ENCODE results near the gene DOCK6.

Gene DOCK6

GRCh38 chr19:11226716-11227166, 35.6 kb downstream of the DOCK6 start:
- ATAC-seq, result no peak
- TF ChIP-seq ZNF565 (CRISPR knock-in tag; conservative IDR thresholded peaks at IDR 0.05; ENCODE audit: low read depth), result no peak
- no peak for TF ChIP-seq ARNTL (CRISPR knock-in tag; IDR thresholded peaks at IDR 0.05; ENCODE audit: borderline replicate concordance, low read depth)
- no peak for TF ChIP-seq TCF4 (CRISPR knock-in tag; IDR thresholded peaks at IDR 0.05; ENCODE audit: borderline replicate concordance)
- no peak for TF ChIP-seq POU6F1 (CRISPR knock-in tag; IDR thresholded peaks at IDR 0.05; ENCODE audit: borderline replicate concordance, low read depth)
- TF ChIP-seq SNAI2 (CRISPR knock-in tag; IDR thresholded peaks at IDR 0.05), result no peak
- no peak for TF ChIP-seq ESRRG (CRISPR knock-in tag; IDR thresholded peaks at IDR 0.05)
- TF ChIP-seq TOX (CRISPR knock-in tag; IDR thresholded peaks at IDR 0.05; ENCODE audit: borderline replicate concordance), result no peak
- TF ChIP-seq RARB (CRISPR knock-in tag; IDR thresholded peaks at IDR 0.05), result no peak
- TF ChIP-seq CSDC2 (CRISPR knock-in tag; IDR thresholded peaks at IDR 0.05), result no peak
- no peak for TF ChIP-seq BACH2 (CRISPR knock-in tag; IDR thresholded peaks at IDR 0.05; ENCODE audit: borderline replicate concordance)
- no peak for TF ChIP-seq OSR1 (CRISPR knock-in tag; IDR thresholded peaks at IDR 0.05)
- no peak for TF ChIP-seq ZFP30 (CRISPR knock-in tag; IDR thresholded peaks at IDR 0.05)
- no peak for TF ChIP-seq TSHZ2 (CRISPR knock-in tag; IDR thresholded peaks at IDR 0.05)
- no peak for TF ChIP-seq GLIS3 (CRISPR knock-in tag; IDR thresholded peaks at IDR 0.05)

GRCh38 chr19:11225815-11226214, 36.5 kb downstream of the DOCK6 start:
- TF ChIP-seq ZC3H10 (CRISPR knock-in tag; IDR thresholded peaks at IDR 0.05), result no peak
- TF ChIP-seq PPARA (CRISPR knock-in tag; IDR thresholded peaks at IDR 0.05; ENCODE audit: borderline replicate concordance), result no peak
- no peak for TF ChIP-seq ZFP30 (CRISPR knock-in tag; IDR thresholded peaks at IDR 0.05)
- no peak for TF ChIP-seq OSR1 (CRISPR knock-in tag; IDR thresholded peaks at IDR 0.05)
- ATAC-seq, result no peak

GRCh38 chr19:11225172-11225571, 37.2 kb downstream of the DOCK6 start:
- TF ChIP-seq PPARA (CRISPR knock-in tag; IDR thresholded peaks at IDR 0.05; ENCODE audit: borderline replicate concordance) (no peak), ARNTL (CRISPR knock-in tag; IDR thresholded peaks at IDR 0.05; ENCODE audit: borderline replicate concordance, low read depth) (no peak), ZNF565 (CRISPR knock-in tag; conservative IDR thresholded peaks at IDR 0.05; ENCODE audit: low read depth) (no peak), TSHZ2 (CRISPR knock-in tag; IDR thresholded peaks at IDR 0.05) (no peak), ZFP30 (CRISPR knock-in tag; IDR thresholded peaks at IDR 0.05) (no peak), POU6F1 (CRISPR knock-in tag; IDR thresholded peaks at IDR 0.05; ENCODE audit: borderline replicate concordance, low read depth) (no peak), CSRNP3 (CRISPR knock-in tag; IDR thresholded peaks at IDR 0.05) (no peak), TCF4 (CRISPR knock-in tag; IDR thresholded peaks at IDR 0.05; ENCODE audit: borderline replicate concordance) (no peak), ZNF8 (CRISPR knock-in tag; IDR thresholded peaks at IDR 0.05) (no peak), ESRRG (CRISPR knock-in tag; IDR thresholded peaks at IDR 0.05) (no peak), ZNF70 (CRISPR knock-in tag; IDR thresholded peaks at IDR 0.05) (no peak), ISL1 (CRISPR knock-in tag; IDR thresholded peaks at IDR 0.05) (no peak), ZFP3 (CRISPR knock-in tag; IDR thresholded peaks at IDR 0.05) (no peak), SNAI2 (CRISPR knock-in tag; IDR thresholded peaks at IDR 0.05) (no peak), OSR1 (CRISPR knock-in tag; IDR thresholded peaks at IDR 0.05) (no peak)
- ATAC-seq, result no peak

Measured in SK-N-SH treated with all-trans-retinoic acid at 6 μM for 48 hours (cell line).